ACHN (cell line): Measurements from ENCODE around the gene CAGE1.

Experiments used
- DNase-seq: peaks from one replicate; pipeline ENCODE4 v3.0.0-alpha.2; 2015
- in situ Hi-C: cut with HindIII; loops from 2 replicates; pipeline ENCODE4 v1.10.0; 2017; ENCODE audit warnings: low sequenced_read_pairs, low pct_ligation_motif_present, low pct_unique_long_range_greater_than_20kb

Gene CAGE1

GRCh38 chr6:7290079-7290478 lies 99.5 kb downstream of the CAGE1 start:
- in situ Hi-C loops: loop anchor here (25.0 kb wide), 1 partner anchor 297 kb away; the partner anchor contains the start of gene SNRNP48

GRCh38 chr6:7285416-7285815 lies 104.1 kb downstream of the CAGE1 start:
- DNase-seq: no peak
- in situ Hi-C loops: loop anchor here (25.0 kb wide), 1 partner anchor 302 kb away; the partner anchor contains the start of gene SNRNP48

More at GRCh38 chr6:7290079-7290478, 99.5 kb downstream of the CAGE1 start:
- no peak for DNase-seq

GRCh38 chr6:7283676-7284075 lies 105.9 kb downstream of the CAGE1 start:
- no peak for DNase-seq
- in situ Hi-C loops: loop anchor here (25.0 kb wide), 1 partner anchor 304 kb away; the partner anchor contains the start of gene SNRNP48

- in situ Hi-C loops: loop anchor here (25.0 kb wide), 1 partner anchor 305 kb away; the partner anchor contains the start of gene SNRNP48
Measured at GRCh38 chr6:7282097-7282906, 107.2 kb downstream of the CAGE1 start.

More at GRCh38 chr6:7282097-7282906, 107.2 kb downstream of the CAGE1 start:
- DNase-seq: no peak
